Superior temporal gyrus (tissue), 1 donor: ENCODE data around the gene SLC38A1.
"Not testable (repeated sequence)": the region's sequence is repeated elsewhere in the genome, so short reads cannot be mapped to it uniquely, and the experiment has no call there.

ENCODE experiments used
- DNase-seq: peaks from one replicate; pipeline ENCODE4 v3.0.0-alpha.2; 2016; ENCODE audit errors: extremely low spot score

SLC38A1 gene

DNA sequence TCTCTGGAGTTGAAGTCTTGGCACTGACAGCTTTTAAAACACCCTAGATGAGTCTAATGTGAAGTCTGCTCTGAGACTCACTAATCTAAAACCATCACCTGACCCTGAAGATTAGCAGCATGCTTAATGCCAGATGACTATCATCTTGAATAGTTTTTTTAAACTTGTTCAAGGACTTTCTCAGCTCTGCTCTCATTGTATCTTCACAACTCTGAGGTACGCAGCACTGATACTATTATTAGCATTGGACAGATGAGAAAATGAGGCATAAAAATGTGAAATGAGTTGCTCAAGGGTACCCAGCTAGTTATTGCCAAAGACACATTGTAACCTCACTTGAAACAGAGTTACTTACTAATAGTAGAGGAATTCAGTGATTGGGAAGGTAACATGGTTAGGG is 4.8 kb downstream of the SLC38A1 start:
- no peak for DNase-seq

DNA sequence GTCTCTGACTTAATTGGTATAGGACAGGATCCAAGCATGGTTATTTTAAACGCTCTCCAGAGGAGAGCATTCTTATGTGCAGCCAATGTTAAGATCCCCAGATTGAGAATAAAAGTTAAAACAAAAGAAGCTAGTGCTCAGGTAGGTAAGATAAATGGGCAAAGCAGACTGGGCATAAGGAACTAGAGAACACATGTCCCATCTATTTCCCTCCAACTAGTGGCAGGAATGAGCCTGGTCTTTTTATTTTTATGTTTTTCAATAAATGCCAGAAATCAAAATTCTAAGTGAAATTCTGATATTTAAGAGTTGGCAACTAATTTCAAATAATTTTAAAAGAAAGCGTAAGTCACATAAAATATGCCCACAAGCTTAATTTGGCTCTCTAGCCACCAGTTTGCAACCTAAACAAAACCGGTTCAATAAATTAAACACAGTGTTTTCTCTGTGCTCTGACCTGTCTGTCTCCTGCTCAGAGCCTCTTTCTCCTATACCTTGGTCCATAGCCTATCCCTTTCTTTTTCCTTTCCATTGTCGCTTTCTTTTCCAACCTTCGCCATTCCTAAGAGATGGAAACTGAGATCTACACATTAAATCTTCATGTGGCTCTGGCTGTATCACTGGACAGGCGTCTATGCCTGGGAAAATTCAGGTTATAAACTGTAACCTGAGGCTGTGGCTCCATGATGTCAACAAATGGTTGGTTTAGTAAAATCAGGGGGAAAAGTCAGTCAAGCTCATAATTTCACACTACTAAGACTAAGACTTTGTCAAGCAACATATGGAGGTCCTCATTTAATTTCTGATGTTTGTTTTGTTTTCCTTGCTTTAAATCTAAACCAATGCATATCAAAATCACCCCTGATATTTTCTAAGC is 5.5 kb downstream of the SLC38A1 start:
- DNase-seq: no peak

DNA sequence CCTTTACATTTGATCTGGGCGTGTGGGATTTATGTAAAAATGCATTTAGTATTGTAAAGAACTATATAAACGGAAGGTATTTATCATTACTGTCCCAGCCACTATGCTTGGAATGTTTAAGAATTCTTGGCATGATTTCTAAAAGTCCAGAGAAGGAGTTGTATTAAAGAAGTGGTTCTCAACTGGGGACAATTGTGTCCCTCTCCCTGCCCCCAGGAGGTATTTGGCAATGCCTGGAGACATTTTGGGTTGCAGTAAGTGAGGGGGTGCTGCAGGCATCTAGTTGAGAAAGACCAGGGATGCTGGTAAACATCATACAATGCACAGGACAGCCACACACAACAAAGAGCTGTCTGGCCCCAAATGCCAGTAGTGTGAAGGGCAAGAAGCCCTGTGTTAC is 7.2 kb downstream of the SLC38A1 start:
- DNase-seq: no peak

DNA sequence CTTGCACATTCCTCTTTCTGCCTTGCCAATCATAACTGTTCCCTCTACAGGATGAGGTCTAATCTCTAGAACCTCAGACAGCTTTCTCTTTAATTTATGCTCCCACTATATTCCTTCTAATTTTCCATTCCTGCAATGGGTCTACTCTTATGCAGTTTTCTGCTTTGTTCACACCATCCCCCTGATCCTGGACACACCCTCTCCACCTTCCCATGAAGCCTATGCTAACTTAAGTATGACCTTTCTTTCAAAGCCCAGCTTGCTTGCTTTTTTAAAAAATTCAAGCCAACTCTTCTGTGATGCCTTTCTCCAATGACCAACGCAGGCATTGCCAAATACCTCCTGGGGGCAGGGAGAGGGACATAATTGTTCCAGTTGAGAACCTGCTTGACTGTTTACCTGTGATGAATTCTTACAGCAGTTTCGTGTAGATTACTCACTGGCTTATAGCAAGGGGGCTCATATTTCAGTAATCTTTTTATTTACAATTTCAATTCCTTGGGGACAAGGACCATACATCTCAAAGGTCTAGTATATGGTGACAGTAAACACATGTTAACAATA is 7.8 kb downstream of the SLC38A1 start:
- DNase-seq: no peak

DNA sequence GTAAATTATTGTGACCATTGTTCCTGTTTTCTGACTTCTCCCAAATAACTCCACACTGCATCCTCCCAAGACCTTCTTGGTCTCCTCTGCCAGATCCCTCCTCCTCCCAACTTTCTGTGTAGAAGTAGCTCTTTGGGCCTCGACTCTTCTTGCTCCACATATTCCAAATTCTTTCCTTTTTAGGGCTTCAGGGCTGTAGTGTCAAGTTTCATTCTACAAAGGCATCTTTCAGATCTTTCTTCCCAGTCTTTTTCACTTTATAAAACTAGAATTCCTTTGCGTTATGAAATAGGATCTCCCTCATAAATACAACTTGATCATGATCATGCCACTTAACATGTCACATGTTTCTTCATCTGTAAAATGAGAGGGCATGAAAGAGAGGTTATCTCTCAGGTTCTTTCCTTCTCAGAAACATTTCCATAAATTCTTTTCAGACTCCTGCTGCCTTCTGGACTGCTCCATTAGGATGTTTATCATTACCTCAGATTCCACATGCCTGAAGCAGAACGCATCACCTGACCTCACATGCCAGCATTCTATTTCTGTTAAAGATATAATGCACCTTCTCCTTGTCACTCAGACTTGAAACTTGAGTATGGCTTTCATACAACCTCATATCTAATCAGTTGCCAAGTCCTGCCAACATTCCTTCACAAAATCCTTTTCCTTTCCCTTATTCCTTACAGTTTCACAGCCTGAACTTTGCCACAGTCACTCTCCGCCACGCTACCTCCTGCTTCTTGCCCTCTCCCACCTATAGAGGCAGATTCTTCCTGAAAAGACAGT is 8.5 kb downstream of the SLC38A1 start:
- DNase-seq: no peak

DNA sequence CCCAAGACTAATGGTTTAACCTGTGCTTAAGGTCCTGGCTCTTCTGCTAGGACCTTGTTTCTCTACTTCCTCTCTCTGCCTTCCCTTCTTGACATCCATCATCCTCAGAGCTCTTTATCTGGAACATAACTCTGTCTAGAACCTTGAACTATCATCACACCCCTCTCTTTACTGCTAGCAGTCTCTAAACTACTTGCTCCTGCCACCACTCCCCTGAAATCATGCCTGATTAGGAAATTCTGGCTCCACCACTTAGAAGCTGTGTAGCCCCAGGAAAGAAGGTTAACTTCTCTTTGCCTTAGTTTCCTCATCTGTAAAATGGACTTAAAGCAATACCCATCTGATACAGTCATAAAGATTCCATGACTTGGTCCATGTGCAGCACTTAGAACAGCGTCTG is 9.1 kb downstream of the SLC38A1 start:
- DNase-seq: no peak

DNA sequence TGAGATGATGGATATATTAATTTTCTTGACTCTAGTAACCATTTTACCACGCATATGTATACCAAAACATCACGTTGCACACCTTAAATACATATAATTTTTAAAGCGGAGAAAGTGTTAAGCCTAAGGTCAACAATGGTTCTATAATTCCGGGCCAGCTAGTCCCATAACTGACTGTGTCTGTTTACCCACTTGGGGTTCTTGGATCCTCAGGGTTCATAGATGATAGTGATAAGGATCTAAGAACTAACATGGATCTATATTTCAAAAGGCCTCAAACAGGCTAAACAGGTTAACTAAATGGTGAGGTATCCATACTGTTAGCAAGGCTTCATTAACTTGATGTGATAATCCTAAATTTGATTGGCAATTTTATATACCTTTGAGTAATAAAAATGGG is 9.8 kb downstream of the SLC38A1 start:
- DNase-seq: no peak

DNA sequence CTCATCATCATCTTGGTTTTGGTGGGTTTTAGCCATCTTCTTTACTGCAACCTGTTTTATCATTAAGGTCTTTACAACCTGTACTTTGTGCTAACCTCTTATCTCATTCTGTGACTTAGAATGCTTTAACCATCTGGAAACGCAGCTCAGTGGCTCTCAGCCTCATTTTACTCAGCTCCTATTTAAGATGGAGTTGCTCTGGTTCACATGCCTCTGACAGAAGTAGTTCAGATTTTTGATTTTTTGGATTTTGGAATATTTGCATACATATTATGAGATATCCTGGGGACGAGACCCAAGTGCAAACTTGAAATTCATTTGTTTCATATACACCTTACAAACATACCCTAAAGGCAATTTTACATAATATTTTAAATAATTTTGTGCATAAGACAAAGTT is 10.7 kb downstream of the SLC38A1 start:
- no peak for DNase-seq

DNA sequence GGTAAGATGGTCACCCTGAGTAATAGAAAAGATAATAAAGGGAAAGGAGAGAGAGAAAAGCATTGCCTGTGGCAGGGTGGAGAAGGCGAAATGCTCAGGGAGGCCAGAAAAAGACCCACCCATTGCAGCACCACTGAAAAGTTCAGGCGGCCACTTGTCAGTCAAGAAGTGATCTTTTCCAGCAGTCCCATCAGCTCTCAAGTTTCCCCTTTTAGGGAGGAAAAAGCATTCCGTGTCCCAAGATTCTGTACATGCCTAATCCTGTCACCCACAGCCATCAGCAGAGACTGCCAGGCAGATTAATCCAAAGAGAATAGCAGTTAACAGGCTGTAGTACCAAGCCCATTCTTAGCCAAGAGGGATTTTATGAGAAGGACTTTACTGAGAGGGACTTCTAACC is 11.9 kb downstream of the SLC38A1 start:
- no peak for DNase-seq

DNA sequence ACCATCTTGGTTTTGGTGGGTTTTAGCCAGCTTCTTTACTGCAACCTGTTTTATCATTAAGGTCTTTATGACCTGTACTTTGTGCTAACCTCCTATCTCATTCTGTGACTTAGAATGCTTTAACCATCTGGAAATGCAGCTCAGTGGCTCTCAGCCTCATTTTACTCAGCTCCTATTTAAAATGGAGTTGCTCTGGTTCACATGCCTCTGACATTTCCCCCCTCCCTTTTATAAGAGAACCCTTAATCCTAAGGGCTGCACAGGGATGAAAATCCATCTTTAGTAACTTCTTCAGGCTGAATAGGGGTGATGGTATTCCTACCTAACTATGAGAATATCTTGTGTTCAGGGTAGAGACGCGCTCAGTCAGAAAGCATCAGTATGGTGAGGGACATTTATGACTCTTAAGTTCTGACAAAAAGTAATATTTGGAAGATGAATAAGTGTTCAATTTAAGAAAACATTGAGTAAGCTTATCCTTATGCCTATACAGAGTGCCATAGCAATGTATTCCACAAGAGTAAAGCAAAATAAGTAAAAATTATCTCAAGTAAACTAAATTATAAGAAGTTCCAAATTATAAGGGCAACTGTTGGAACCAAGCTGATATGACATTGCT is 15.2 kb downstream of the SLC38A1 start:
- no peak for DNase-seq

DNA sequence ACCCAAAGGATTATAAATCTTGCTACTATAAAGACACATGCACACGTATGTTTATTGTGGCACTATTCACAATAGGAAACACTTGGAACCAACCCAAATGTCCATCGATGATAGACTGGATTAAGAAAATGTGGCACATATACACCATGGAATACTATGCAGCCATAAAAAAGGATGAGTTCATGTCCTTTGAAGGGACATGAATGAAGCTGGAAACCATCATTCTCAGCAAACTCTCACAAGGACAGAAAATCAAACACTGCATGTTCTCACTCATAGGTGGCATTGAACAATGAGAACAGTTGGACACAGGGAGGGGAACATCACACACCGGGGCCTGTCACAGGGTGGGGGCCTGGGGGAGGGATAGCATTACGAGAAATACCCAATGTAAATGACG is 16.8 kb downstream of the SLC38A1 start:
- DNase-seq: not testable (repeated sequence)

DNA sequence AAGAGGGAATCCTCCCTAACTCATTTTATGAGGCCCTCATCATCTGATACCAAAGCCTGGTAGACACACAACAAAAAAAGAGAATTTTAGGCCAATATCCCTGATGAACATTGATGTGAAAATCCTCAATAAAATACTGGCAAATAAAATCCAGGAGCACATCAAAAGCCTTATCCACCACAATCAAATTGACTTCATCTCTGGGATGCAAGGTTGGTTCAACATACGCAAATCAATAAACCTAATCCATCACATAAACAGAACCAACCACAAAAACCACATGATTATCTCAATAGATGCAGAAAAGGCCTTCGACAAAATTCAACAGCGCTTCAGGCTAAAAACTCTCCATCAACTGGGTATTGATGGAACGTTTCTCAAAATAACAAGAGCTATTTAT is 18.9 kb downstream of the SLC38A1 start:
- not testable (repeated sequence) for DNase-seq

DNA sequence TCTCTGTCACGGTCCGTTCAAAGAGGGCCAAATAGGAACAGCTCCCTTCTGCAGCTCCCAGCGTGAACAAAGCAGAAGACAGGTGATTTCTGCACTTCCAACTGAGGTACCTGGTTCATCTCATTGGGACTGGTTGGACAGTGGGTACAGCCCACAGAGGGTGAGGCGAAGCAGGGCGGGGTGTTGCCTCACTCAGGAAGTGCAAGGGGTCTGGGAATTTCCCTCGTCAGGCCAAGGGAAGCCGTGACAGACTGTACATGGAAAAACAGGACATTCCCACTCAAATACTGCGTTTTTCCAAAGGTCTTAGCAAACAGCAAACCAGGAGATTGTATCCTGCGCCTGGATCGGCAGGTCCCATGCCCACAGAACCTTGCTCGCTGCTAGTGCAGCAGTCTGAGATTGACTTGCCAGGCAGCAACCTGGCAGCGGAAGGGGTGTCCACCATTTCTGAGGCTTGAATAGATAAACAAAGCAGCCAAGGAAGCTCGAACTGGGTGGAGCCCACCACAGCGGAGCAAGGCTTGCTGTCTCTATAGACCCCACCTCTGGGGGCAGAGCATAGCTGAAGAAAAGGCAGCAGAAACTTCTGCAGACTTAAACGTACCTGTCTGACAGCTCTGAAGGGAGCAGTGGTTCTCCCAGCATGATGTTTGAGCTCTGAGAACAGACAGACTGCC is 22.7 kb downstream of the SLC38A1 start:
- DNase-seq: no peak

DNA sequence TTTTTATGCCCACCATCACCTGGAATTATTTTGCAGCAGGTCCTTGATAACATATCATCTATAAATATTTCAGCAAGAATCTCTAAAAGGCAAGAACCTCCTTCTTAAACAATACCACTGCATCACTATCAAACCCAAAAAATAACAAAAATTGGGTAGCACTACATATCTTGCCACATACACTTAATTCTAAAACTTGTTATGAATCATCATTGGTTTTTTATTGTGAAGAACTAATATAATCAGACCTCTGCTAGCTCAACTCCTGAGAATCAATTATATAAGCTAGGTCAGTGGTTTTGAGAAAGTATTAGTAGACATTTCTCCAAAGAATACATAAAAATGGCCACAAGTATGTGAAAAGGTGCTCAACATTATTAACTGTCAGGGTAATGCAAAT is 23.8 kb downstream of the SLC38A1 start:
- no peak for DNase-seq

DNA sequence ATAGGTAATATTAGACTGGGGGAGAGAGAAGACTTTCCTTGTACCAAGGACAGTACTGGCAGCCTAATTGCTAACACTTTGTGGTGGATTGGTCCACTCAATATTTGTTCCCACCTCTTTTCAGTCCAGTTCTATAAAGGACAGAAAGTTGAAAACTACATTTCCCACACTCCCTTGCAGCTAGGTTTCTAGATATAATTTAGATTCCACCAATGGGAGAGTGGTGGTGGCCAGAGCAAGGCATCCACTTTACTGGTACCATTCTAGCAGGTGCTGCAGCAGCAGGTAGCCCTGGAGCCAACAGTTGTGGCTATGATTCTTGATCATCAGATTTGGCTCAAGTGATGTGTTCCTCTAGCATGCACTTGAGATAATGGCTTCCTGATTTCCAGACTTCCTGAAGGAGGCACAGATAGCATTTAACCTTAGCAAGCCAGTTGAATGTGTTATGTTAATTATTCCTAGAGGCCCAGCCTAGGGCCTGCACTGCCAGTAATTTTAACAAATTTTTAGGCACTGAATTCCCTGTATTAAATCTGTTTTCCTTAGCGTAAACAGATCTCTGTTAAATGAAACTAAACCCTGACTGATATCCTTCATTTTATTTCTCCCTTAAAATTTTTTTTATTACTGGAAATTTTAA is 24.4 kb downstream of the SLC38A1 start:
- no peak for DNase-seq

DNA sequence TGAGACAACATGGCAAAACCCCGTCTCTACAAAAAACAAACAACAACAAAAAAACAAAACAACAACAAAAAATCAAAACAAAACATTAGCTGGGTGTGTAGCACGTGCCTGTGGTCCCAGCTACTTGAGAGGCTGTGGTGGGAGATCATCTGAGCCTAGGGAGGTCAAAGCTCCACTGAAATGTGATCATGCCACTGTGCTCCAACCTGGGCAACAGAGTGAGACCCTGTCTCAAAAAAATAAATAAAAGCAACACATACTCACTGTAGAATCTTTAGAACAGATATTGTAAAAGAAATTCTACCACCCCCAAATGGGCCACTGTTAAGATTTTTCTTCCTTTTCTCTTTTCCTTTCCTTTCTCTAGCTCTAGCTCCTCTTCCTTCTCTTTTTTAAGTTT is 26.3 kb downstream of the SLC38A1 start:
- DNase-seq: no peak

DNA sequence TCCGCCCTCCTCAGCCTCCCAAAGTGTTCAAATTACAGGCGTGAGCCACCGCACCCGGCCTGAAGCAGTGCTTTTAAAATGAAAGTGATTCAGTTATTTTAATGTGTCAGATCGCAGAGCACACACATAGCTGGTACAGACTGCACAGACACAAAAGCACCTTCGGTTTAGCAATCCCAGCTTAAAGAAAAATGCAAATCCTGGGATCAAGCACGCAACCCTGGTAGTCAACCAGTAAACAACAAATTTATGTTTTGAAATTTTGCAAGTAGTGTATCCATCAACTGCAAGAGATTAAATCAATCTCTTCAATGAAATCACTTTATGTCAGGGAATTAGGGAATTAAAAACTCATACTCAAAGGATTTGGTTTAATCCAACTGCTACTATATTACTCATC is 28.4 kb downstream of the SLC38A1 start:
- no peak for DNase-seq

DNA sequence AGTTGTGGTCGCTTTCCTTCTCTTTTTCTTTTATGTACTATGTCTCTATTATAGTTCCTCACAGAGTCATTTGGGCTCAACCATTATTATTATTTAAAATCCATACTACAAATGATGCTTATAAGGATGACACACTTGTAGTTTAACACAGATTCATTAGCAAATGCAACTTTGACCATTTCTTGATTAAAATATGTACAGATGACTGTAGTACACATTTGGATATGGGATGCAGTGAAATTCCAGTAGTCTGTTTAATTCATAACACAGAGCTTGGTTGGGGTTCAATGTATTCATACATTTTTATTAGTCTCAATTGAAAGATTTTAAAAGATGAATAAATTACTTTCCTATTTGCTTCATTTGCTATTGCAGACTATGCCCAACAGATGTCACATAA is 30.0 kb downstream of the SLC38A1 start:
- no peak for DNase-seq

DNA sequence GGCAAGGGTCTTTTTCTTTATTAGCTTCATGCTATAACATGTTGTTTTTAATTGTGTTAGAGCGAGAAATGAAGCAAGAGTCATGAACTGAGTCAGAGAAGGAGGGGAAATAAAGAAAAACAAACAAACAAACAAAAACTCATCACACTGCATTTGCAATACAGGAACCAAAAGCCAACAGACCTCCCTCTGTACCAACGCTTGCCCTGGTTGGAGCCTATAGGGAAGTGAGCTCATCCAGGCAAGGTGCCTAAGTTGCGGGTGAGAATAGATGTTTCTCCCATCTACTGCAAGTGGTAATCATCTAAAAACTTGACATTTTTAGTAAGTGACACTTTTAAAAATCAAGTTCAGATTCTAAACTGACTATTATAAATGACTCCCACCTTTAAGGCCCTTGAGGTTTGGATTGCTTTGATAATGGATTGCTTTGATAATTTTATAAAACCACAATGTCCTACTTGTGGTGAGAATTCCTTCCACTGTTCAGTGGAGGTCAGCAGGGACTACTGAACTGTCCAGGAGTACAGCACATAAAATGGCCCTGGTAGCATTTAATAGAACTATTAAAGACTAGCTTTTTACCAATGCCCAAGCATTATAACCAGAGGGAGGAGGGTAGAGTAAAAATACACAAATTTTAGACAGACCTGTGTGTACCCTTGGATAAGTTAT is 31.3 kb downstream of the SLC38A1 start:
- no peak for DNase-seq

DNA sequence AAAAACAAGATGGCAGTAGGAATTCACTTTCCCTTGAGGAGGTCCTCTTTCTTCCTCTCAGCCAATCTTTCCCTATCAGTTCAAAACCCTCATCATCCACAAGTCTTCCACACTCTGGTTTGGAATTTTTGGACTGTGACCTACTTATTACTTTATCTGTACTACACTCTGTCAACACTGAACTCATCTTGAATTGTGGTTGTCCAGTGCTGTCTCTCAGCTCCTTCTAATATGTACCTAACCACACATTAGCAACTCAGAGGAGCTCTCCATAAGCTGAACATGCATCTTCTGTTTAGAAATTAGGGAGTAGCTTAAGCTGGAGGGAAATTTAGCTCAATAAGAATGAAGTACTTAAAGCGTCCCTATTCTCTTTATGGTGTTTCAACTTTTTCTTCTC is 34.8 kb downstream of the SLC38A1 start:
- DNase-seq: no peak

DNA sequence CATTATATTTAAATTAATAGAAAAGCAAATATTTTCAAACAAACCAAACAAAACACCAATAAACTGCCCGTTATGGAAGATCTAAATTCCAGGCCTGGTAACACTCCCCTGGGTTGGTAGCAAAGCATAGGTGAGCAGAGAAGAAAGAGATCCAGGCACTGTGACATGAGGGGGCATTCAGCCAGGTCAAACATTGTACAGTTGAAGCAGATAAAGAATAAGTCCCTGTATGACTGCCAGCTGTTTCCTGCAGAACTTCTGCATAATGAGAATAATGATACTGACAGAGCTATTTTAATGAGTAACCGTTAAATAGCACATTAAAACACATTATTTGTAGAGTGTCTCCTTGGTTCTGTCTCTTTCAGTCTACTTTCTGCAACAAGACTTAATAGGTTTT is 35.4 kb downstream of the SLC38A1 start:
- no peak for DNase-seq
